ENCODE data around the gene NDUFV3.
"Not testable (repeated sequence)": the region's sequence is repeated elsewhere in the genome, so short reads cannot be mapped to it uniquely, and the experiment has no call there.

The NDUFV3 gene

GRCh38 chr21:42936360-42936759, 43.3 kb downstream of the NDUFV3 start:
- not testable (repeated sequence) for DNase-seq (ENCODE audit: extremely low read depth, insufficient read length); H3K27me3 ChIP-seq (replicated peaks; ENCODE audit: control insufficient read depth, insufficient read depth, low read length)

GRCh38 chr21:42937034-42937940, 44.2 kb downstream of the NDUFV3 start:
- H3K4me3 ChIP-seq (replicated peaks; ENCODE audit: low read depth, low read length); DNase-seq (ENCODE audit: extremely low read depth, insufficient read length); H3K36me3 ChIP-seq (ENCODE audit: control insufficient read depth, insufficient read depth, low read length); H3K27me3 ChIP-seq (replicated peaks; ENCODE audit: control insufficient read depth, insufficient read depth, low read length): not testable (repeated sequence)

More at GRCh38 chr21:42936360-42936759, 43.3 kb downstream of the NDUFV3 start:
- H3K36me3 ChIP-seq (ENCODE audit: control insufficient read depth, insufficient read depth, low read length); H3K4me3 ChIP-seq (replicated peaks; ENCODE audit: low read depth, low read length): not testable (repeated sequence)

- H3K36me3 ChIP-seq (ENCODE audit: control insufficient read depth, insufficient read depth, low read length), result no peaks in the 10 kb centered on the region
- no peaks in the 10 kb centered on the region for H3K27me3 ChIP-seq (replicated peaks; ENCODE audit: control insufficient read depth, insufficient read depth, low read length)
- DNase-seq (ENCODE audit: extremely low read depth, insufficient read length), result no peak
- no peak for TF ChIP-seq CTCF (IDR thresholded peaks at IDR 0.05; ENCODE audit: insufficient read depth, low read length, poor library complexity, severe bottlenecking)
- H3K4me3 ChIP-seq (replicated peaks; ENCODE audit: low read depth, low read length), result no peak overlapping the region
Measured at GRCh38 chr21:42937960-42938605, 45.0 kb downstream of the NDUFV3 start.

- H3K4me3 ChIP-seq (replicated peaks; ENCODE audit: low read depth, low read length); H3K27me3 ChIP-seq (replicated peaks; ENCODE audit: control insufficient read depth, insufficient read depth, low read length); DNase-seq (ENCODE audit: extremely low read depth, insufficient read length); H3K36me3 ChIP-seq (ENCODE audit: control insufficient read depth, insufficient read depth, low read length): not testable (repeated sequence)
Measured at GRCh38 chr21:42938606-42938995, 45.5 kb downstream of the NDUFV3 start.

GRCh38 chr21:42939582-42940413, 46.7 kb downstream of the NDUFV3 start:
- no peaks in the 10 kb centered on the region for H3K27me3 ChIP-seq (replicated peaks; ENCODE audit: control insufficient read depth, insufficient read depth, low read length)
- DNase-seq (ENCODE audit: extremely low read depth, insufficient read length), result no peak
- H3K4me3 ChIP-seq (replicated peaks; ENCODE audit: low read depth, low read length), result no peak overlapping the region
- TF ChIP-seq CTCF (IDR thresholded peaks at IDR 0.05; ENCODE audit: insufficient read depth, low read length, poor library complexity, severe bottlenecking), result no peak
- no peaks in the 10 kb centered on the region for H3K36me3 ChIP-seq (ENCODE audit: control insufficient read depth, insufficient read depth, low read length)

- Histone ChIP-seq H3K4me3 (replicated peaks; ENCODE audit: low read depth, low read length) (no peak overlapping the region), H3K27me3 (replicated peaks; ENCODE audit: control insufficient read depth, insufficient read depth, low read length) (no peaks in the 10 kb centered on the region), H3K36me3 (ENCODE audit: control insufficient read depth, insufficient read depth, low read length) (no peaks in the 10 kb centered on the region)
- TF ChIP-seq CTCF (IDR thresholded peaks at IDR 0.05; ENCODE audit: insufficient read depth, low read length, poor library complexity, severe bottlenecking), result no peak
- no peak for DNase-seq (ENCODE audit: extremely low read depth, insufficient read length)
Measured at GRCh38 chr21:42941696-42942085, 48.6 kb downstream of the NDUFV3 start.

GRCh38 chr21:42942244-42942643, 49.1 kb downstream of the NDUFV3 start:
- DNase-seq (ENCODE audit: extremely low read depth, insufficient read length), result no peak
- no peaks in the 10 kb centered on the region for H3K36me3 ChIP-seq (ENCODE audit: control insufficient read depth, insufficient read depth, low read length)
- no peak for TF ChIP-seq CTCF (IDR thresholded peaks at IDR 0.05; ENCODE audit: insufficient read depth, low read length, poor library complexity, severe bottlenecking)
- H3K27me3 ChIP-seq (replicated peaks; ENCODE audit: control insufficient read depth, insufficient read depth, low read length), result no peaks in the 10 kb centered on the region
- H3K4me3 ChIP-seq (replicated peaks; ENCODE audit: low read depth, low read length), result no peak overlapping the region

GRCh38 chr21:42949094-42949755, 56.1 kb downstream of the NDUFV3 start:
- not testable (repeated sequence) for H3K4me3 ChIP-seq (replicated peaks; ENCODE audit: low read depth, low read length); DNase-seq (ENCODE audit: extremely low read depth, insufficient read length); H3K27me3 ChIP-seq (replicated peaks; ENCODE audit: control insufficient read depth, insufficient read depth, low read length); H3K36me3 ChIP-seq (ENCODE audit: control insufficient read depth, insufficient read depth, low read length)

GRCh38 chr21:42951193-42951592, 58.1 kb downstream of the NDUFV3 start:
- not testable (repeated sequence) for H3K4me3 ChIP-seq (replicated peaks; ENCODE audit: low read depth, low read length); DNase-seq (ENCODE audit: extremely low read depth, insufficient read length); H3K27me3 ChIP-seq (replicated peaks; ENCODE audit: control insufficient read depth, insufficient read depth, low read length); H3K36me3 ChIP-seq (ENCODE audit: control insufficient read depth, insufficient read depth, low read length)

Data from GM06990 (cell line).